Stimulated activated CD4-positive, alpha-beta T cell treated with anti-CD3 and anti-CD28 coated beads, Interleukin-12 subunit alpha, Interleukin-12 subunit beta, amount 100 ng/mL, for 4 hours (primary cell): ENCODE results near the gene TGFB1.
"Not testable (repeated sequence)": the region's sequence is repeated elsewhere in the genome, so short reads cannot be mapped to it uniquely, and the experiment has no call there.

Source experiments
- DNase-seq: peaks from one replicate; pipeline ENCODE4 v3.0.0-alpha.2; 2020

The TGFB1 gene

GRCh38 chr19:41298348-41298964 lies 55.3 kb downstream of the TGFB1 start:
- DNase-seq, result no peak

GRCh38 chr19:41297628-41298347 lies 55.9 kb downstream of the TGFB1 start:
- DNase-seq, result no peak

- DNase-seq, result no peak
Observed at GRCh38 chr19:41296433-41296871, 57.3 kb downstream of the TGFB1 start.

- DNase-seq, result no peak
Observed at GRCh38 chr19:41295499-41295898, 58.2 kb downstream of the TGFB1 start.

GRCh38 chr19:41294393-41294792 lies 59.3 kb downstream of the TGFB1 start:
- DNase-seq, result no peak

- DNase-seq, result not testable (repeated sequence)
Observed at GRCh38 chr19:41289814-41290213, 63.9 kb downstream of the TGFB1 start.

- DNase-seq, result no peak
Observed at GRCh38 chr19:41288673-41289530, 64.8 kb downstream of the TGFB1 start.
